CD4-positive, alpha-beta T cell treated with Interferon gamma for 1 hour (primary cell): ENCODE measurements around the gene TFB2M.

Experiments used
- DNase-seq: peaks from one replicate; pipeline ENCODE4 v3.0.0-alpha.2; 2020

The TFB2M gene

DNA sequence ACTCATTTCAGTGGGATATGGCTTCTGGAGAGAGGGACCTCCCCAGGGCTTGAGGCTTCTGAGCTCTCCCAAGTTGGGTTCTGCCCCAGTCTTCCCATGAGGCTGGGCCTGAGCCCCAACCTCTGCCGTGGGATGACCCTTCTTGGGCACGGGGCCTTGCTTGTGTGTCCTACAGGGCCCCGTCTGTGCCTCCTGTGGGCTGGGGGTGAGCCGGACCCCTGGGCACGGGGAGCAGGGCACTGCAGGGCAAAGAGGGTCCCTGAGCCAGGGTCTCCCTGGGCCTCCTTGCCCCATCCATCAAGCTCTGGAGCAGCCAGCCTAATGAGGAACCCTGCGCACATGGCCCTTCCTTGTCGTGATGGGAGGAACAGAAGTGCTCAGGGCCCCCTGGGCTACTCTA lies 53.8 kb downstream of the TFB2M start:
- no peak for DNase-seq

DNA sequence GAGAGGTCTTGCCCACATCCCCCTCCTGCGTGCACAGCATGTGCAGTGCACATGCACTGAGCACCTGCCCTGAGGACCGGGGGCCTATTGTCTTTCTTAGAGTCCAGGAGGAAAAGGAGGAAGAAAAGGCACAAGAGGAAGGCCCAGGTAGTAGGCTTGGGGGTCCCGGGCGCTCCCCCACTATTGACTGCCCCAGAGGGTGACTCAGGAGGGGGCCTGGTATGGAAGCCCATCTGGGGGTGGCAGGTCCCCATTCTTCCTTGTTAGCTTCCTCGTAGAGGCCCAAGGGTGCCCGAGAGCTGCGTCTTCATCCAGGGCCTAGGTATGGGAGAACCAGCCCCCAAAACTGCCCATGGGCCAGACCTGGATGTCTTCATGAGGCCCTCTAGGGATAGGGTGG lies 54.9 kb downstream of the TFB2M start:
- no peak for DNase-seq

DNA sequence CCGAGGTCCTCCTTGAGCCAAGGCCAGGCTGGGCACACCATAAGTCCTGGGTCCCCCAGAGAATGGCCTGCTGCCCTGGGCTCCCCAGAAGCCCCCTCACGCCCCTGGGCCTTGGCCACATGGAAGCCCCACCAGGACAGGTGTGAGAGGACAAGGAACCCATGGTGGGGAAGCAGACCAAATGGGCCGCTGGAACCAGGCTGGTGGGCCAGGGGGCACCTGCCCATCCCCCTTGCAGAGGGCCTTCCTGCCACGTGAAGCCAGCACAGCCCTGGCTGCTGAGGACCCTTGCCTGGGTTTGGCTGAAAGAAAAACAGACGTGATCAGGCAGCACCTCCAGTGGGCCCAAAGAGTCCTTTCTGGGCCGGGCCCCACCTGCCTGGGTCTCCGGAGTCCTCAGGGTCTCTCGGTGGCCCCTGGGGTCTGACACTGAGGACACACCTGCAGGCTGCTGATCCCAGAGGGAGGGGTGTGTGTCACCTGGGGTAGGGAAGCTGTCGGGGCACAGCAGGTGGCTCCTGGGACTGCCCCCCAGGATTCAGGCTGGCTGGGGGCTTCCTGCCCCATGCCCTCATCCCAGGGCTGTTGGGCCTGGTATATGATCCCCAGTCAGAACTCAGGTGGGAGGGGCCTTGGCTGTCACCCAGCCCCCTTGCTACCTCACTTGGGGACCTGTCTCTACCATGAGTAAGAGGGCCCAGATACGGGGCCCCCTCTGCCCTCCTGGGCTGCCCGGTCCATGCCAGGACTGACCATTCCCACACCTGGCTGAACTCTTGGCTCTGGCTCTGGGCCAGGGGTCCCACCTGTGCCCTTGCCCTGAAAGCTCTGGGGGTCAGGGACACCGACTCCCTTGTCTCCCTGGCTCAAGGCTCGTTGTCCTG lies 55.7 kb downstream of the TFB2M start:
- no peak for DNase-seq

DNA sequence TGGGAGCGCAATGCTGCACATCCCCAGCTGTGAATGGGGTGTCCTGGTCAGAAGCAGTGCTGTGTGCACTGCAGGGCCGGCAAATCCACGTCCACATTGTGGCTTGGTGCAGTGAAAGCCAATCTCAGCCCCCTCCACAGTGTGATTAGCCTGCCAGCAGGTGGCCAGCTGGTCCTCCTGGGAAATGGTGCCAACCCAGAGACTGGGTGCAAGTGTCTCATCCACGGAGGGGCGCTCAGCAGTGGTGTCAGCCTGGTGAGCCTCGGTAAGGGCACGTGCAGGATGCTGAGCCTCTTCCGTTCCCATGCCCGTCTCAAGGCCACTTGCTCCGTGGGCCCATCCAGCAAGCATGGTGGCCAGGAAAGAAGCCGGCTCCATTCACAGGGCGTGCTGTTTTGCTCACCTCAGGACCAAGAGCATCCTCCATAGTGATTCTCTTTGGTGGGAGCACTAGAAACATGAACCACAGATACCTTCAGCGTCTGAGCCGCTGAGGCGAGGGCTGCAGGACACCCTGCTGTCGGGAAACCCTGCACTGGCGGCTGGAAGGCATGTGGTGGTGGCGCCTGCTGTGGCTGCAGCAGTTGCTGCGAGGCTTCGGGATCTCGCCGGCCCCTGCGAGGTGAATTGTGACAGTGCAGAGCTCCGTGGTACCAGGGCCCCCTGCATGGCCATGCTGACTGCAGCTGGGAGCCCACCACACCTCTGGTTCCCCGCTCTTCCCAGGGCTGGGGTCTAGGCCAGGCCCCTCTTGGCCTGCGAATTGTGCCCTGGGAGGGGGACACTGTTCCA lies 57.0 kb downstream of the TFB2M start:
- no peak for DNase-seq

DNA sequence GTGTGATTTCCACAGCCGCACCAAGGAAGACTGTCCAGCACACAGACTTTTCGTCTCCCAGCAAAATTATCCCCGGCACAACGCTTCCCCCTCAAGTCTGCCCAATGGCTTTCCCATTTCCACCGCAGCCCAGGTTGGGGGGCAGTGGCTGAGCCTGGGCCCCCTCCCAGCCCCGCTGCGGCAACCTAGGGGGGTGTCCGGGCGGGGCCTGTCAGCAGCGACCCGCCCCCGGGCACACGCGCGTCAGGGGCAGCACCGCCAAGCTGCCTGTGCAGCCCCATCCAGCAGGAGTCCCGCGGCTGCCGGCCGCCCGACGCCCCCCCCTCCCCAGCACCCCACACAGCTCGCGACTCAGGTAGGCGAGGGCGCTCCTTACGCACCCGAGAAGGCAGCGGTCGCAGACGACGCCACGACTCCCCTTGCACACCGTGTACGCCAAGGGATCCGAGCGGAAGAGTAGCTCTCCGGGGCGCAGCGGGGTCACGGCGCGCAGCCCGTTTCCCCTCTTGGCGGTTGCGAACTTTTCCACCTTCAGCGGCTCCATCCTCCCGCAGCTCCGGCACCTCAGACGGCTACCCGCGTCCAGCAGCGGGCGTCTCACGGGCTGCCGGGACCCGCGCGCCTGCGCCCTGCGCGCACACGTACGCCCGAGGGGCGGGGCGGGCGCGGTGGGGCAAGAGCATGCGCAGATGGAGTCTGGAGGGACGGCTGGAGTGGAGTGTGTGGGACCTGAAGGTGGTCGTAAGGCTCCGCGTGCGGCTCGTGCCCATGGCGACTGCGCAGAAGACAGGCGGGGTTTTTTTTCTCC lies 59.2 kb downstream of the TFB2M start, which contains the start of gene SMYD3:
Gene SMYD3 (minus strand): TSS at position 606 of the 808 bp plus-strand sequence.
- peak; percentile 80 for DNase-seq

DNA sequence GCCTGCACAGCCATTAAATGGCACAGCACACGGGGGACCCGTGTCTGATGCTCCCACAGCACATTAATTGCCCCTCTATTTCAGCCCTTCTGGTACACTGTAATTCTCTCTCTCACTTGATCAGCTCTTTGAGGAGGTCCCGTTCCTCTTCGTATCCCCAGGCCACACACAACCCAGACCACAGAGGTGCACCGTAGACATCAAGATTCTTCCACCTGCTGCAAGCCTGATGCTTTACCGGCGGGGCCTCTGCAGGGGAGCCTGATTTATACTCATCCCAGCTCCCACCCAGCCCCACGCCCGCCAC lies 59.7 kb downstream of the TFB2M start:
- DNase-seq, result no peak

DNA sequence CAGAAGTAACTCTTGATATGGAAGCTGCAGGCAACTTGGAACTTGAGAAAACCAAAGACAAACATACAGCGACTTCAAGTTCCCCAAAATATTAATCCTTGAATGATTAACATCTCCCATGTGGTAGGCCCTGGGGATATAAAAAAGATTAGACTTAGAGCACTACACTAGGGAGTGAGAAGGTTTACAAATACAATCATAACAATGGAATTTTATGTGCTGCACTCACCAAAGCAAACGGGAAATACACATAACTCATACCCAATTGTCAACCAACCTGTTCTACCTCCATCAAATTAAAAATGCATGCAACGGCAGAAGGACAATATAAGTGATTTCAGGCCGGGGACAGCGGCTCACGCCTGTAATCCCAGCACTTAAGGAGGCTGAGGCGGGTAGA lies 62.7 kb downstream of the TFB2M start:
- no peak for DNase-seq

DNA sequence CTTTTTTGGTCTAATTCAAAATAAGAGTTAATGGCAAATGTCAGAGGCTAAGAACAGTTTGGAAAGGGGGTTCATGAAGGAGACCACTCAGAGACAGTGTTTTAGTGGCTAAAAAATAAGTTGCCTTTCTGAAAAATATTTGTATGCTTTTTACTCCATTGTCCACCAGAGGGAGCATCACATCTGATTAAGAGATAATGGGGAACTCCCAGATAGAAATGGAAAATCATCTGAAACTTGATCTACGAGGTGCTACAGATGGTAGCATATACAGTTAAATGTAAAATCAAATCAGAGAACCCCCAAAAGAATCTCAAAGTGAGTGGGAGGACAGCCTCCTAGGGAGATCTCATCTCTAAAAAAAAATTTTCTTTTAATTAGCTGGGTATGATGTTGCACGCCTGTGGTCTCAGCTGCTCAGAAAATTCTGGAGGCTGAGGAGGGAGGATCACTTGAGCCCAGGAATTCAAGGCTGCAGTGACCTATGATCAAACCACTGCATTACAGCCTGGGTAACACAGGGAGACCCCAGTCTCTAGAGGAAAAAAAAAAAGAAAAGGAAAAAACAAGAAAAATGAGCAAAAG lies 68.6 kb downstream of the TFB2M start:
- no peak for DNase-seq

DNA sequence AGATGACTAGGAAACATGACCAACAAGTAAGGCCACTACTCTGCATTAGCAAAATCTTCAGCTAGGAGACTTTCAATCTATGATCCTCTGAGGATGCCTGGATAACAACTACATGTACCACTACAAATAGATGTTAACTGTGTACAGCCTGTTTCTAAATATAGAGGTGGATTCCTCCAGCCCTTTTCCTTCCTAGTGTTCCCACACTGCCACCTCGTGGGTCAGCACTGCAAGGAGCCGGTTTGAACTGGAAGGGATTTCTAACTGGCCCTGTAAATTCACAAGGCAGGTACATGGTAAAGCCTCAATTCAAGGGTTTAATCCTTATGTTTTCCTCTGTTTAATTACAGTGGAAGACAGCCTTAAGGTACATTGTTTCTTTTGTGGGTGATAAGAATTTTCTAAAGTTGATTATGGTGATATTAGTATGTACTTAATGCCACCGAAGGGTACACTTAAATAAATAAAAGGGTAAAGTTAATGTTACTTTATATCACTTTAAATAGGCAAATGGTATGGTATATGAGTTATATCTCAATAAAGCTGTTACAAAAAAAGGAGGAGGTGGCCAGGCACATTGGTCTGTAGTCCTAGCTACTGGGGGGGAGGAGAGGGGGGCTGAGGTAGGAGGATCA lies 73.3 kb downstream of the TFB2M start:
- no peak for DNase-seq

DNA sequence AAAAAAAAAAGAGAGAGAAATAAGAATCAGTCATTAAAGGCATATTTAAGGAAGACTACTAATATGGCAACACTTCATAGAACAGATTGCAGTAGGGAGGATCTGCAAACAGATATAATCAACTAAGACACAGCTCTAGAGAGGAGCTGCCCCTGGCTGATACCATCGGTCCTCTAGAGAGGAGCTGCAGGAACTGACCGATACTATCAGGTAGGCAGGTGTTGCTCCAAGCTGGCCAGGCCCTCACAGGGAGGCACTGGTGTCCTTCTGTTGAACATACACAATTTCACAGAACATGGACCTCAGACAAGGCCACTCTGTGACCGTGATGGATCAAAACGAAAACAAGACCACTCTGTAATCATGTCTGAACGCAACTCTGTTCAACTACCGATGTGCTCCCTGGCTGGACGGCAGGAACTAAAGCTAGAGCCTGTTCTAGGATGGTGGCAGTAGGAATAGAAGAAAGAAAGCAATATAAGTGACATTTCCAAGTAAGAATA lies 74.5 kb downstream of the TFB2M start:
- DNase-seq, result no peak
